GM19328 (cell line): Measurements from ENCODE around the gene CGB8.
"Not testable (repeated sequence)": the region's sequence is repeated elsewhere in the genome, so short reads cannot be mapped to it uniquely, and the experiment has no call there.

Experiments used
- ATAC-seq: cut with Tn5 transposase; IDR thresholded peaks from one replicate; pipeline ENCODE4 v1.9.1; 2021; ENCODE audit warnings: mild to moderate bottlenecking, moderate library complexity; ENCODE audit not compliant: unreplicated experiment

The CGB8 gene

GRCh38 chr19:49064768-49065611, 16.1 kb upstream of the CGB8 start, which contains the start of gene NTF4:
NTF4 (minus strand) TSS chr19:49064818; CDS start chr19:49061997, 2,821 bp downstream.
- ATAC-seq: no peak

DNA sequence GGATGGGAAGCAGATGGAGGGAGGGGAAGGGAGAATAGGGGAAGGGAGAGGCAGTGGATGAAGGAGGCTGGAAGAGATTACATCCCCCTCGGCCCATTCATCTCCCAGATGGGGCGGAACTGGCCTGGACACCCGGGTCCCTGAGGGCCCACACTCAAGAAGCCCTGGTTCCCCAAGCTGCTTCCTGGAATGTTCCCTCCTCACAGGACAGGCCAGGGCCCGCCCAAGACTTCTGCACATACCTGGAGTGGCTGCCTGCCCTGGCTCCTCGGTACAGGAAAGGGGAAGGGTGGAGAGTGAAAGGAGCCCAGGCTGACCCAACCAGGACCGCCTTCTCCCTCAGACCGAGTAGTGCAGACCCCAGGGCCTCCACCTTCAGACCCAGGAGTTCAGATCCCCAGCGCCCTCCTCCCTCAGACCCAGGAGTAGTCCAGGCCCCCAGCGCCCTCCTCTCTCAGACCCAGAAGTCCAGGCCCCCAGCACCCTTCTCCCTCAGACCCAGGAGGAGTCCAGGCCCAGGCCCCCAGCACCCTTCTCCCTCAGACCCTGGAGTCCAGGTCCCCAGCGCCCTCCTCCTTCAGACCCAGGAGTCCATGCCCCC, 15.2 kb upstream of the CGB8 start:
- ATAC-seq: no peak

GRCh38 chr19:49061445-49061844, 12.5 kb upstream of the CGB8 start:
- ATAC-seq: no peak

DNA sequence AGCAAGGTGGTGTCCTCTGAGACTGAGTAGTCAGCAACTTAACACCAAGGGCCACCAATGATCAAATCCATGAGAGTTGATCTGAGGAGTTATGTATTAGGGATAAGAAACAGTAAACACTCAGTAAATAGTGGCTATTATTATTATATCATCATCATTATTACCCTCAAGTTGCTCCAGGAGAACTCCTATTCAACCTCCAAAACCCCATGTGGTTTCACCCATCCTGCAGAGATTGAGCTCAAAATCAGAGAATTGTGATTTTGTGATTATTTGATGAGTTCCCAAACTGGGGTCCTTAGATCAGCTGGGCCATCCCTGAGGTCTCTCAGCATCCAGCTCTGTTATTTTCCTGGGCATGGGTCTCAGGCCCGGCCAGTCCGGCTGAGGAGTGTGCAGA, 12.1 kb upstream of the CGB8 start:
- ATAC-seq: no peak

DNA sequence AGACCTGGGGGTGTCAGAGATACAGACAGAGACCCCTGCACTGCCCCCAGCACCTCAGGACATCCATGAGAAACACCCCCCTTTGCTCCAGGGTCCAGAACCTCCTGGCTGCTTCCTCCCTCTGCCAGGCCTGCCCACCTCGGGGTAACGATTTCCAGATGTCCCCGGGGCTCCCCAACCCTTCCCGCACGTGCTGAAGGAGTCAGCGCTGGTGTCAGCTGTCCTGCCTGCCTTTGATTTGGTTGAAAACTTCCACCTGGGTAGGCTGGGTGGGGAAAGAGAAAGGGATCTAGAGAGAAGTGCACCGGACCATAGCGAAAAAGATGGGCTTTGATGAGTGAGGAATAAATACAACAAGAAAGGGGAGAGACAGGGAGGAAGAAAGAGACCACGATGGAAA, 10.1 kb upstream of the CGB8 start:
- no peak for ATAC-seq

GRCh38 chr19:49058562-49058961, 9.7 kb upstream of the CGB8 start:
- no peak for ATAC-seq

- ATAC-seq: no peak
Measured at GRCh38 chr19:49057636-49058234, 8.8 kb upstream of the CGB8 start, which contains the start of gene CGB7. CGB7 (minus strand) TSS chr19:49057749; CDS start chr19:49055375, 2,374 bp downstream.

GRCh38 chr19:49056902-49057596, 8.1 kb upstream of the CGB8 start:
- ATAC-seq: not testable (repeated sequence)

DNA sequence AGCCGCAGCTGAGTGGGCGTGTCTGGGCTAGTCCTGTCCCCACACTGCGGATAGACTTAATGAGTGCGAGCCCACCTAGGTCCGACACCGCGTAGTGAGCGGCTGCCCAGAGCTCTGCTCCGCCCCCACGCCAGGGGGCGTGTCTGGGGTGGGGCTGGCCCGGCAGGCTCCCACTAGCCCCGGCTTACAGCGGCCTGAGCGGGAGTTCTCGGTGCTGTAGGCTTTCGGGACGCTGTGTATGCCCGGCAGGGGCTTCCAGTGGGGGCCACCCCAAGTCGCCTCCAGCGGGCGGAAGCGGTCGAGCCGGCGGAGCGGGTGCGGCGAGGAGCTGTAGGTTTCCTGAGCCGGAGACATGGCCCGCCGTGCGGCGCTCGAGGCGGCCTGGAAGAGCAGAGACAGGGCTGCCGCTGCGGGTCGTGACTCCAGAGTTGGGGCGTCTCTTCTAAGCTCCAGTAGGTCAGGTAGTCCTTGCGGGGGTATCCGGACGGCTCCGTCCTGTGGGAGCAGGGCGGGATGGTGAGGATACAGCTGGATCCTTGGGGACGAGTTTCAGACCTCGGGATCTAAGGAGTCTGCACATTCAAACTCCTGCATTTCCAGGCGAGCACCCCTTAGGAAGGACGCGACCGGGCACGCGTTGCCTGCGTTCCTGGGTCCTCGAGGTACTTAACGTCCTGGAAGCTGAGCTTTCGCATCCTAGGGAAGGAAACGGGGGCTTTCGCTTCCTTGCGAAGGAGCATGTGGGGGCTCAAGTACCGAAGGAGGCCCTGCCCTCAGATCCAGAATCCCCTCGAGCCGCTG, 7.4 kb upstream of the CGB8 start:
- no peak for ATAC-seq

DNA sequence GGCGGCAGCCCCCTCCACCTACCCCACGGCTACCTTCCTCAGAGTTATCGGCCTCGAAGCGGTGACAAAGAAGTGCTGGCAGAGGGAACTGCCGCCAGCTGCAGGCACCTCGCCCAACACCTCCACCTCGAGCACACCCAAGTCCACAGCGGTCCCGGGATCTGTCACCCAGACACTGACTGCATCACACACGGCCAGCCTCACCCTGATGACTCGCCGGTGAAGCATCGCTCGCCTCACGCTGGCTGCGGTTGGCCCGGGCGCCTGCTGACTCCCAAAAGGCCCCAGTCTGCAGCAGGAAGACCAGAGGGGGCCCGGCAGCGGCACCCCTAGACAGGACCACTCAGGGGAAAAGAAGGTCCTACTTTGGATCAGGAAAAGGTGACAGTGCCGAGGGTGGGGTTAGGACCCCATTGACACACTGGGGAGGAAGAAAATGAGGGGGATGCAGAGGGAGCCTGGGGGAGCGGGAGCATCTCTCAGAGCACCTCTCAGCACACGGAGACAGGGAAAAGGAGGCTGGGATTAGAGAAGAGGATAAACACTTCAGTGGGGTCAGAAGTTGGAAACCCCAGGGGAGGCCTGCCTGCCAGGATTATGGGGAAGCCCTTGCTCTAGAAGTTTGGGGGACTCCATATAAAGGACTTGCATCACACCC, 1.6 kb upstream of the CGB8 start:
- not testable (repeated sequence) for ATAC-seq

GRCh38 chr19:49049834-49050233, 923 bp upstream of the CGB8 start:
- ATAC-seq: not testable (repeated sequence)

GRCh38 chr19:49043548-49043947, 5.4 kb downstream of the CGB8 start, which contains the start of gene CGB5:
CGB5 (plus strand) TSS chr19:49043848; CDS start chr19:49044210, 362 bp downstream.
- not testable (repeated sequence) for ATAC-seq

GRCh38 chr19:49042666-49043065, 6.2 kb downstream of the CGB8 start:
- ATAC-seq: not testable (repeated sequence)

GRCh38 chr19:49042177-49042576, 6.7 kb downstream of the CGB8 start:
- ATAC-seq: no peak

DNA sequence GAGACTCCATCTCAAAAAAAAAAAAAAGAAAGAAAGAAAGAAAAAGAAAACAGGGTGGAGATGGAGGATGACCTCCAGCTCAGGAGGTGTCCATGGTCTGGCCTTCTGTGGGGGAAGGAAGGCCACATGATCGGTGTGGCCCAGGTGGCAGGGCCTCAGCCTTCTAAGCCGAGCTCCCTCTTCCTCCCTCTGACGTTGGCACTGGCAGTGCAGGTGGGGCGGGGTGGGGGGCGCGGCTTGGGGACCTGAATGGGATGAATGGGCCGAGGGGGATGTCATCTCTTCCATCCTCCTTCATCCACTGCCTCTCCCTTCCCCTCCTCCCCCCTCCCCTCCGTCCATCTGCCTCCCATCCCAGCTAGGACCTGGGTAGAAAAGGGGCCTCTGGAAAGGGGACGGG, 9.2 kb downstream of the CGB8 start:
- ATAC-seq: not testable (repeated sequence)

DNA sequence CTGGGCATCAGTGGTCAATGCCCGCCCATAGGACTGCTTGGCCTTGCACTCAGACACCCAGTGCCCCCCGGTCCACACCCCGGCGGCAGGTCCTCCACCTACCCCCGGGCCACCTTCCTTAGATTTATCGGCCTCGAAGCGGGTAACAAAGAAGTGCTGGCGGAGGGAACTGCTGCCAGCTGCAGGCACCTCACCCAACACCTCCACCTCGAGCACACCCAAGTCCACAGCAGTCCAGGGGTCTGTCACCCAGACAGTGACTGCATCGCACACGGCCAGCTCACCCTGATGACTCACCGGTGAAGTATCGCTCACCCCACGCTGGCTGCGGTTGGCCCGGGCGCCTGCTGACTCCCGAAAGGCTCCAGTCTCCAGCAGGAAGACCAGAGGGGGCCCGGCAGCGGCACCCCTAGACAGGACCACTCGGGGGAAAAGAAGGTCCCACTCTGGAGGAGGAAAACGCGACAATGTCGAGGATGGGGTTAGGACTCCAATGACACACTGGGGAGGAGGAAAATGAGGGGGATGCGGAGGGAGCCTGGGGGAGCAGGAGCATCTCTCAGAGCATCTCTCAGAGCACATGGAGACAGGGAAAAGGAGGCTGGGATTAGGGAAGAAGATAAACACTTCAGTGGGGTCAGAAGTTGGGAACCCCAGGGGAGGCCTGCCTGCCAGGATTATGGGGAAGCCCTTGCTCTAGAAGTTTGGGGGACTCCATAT, 10.2 kb downstream of the CGB8 start:
- ATAC-seq: not testable (repeated sequence)

- ATAC-seq: not testable (repeated sequence)
Measured at GRCh38 chr19:49038111-49038510, 10.8 kb downstream of the CGB8 start.

GRCh38 chr19:49036815-49037214, 12.1 kb downstream of the CGB8 start, which contains the start of gene CGB1:
CGB1 (minus strand) TSS chr19:49036895; CDS start chr19:49036711, 184 bp downstream.
- ATAC-seq: not testable (repeated sequence)
